CD4-positive, alpha-beta T cell treated with Interleukin-6 for 4 hours (primary cell): ENCODE results near the gene ACTL6A.
"Not testable (repeated sequence)": the region's sequence is repeated elsewhere in the genome, so short reads cannot be mapped to it uniquely, and the experiment has no call there.

Source experiments
- DNase-seq: peaks from one replicate; pipeline ENCODE4 v3.0.0-alpha.2; 2020; ENCODE audit warnings: mixed read lengths

The ACTL6A gene

GRCh38 chr3:179562591-179563270 lies at the start of gene ACTL6A:
ACTL6A (plus strand) TSS chr3:179562926; CDS start chr3:179563093, 167 bp downstream.
- peak; percentile 99 for DNase-seq

- DNase-seq = no peak
Observed at GRCh38 chr3:179513862-179514261, 48.9 kb upstream of the ACTL6A start.

GRCh38 chr3:179516461-179517251 lies 46.1 kb upstream of the ACTL6A start:
- DNase-seq = not testable (repeated sequence)

DNA sequence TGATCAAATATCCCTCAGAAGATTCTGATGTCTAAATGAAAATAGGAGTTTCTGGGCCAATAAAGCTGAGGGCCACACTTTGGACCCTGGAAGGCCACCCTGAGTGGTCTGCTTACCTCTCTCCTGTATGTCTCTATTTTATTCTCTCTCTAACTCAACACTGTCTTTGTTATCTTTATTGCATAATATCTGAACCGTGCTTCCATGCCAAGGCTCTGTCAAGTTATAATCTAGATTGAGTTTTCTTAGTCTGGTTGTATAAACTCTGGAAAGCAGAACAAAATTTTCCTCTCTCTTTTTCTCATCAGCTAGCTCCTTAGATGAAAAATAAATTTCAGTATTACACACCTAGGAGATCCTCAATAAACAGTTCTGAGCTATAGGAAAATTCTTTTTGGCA lies 36.2 kb upstream of the ACTL6A start:
- no peak for DNase-seq

DNA sequence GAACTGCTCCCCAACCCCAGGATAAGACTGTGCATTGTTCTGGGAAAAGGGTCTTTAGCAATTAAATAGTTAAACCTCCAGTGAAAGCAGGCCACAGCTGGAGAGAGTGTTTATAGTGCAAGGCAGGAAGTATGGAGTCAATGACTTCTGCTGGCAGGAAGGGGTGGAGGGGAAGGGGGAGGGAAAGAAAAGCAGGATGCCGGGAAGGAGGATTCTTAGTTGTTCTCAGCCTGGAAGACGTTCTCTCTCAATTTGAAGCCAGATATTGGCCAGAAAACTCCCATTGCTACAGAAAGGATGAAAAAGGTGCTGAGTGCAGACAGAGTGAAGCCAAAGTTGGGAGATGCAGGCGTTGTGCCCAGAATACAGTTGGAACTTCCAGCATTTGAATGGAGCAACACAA lies 35.7 kb upstream of the ACTL6A start:
- no peak for DNase-seq

DNA sequence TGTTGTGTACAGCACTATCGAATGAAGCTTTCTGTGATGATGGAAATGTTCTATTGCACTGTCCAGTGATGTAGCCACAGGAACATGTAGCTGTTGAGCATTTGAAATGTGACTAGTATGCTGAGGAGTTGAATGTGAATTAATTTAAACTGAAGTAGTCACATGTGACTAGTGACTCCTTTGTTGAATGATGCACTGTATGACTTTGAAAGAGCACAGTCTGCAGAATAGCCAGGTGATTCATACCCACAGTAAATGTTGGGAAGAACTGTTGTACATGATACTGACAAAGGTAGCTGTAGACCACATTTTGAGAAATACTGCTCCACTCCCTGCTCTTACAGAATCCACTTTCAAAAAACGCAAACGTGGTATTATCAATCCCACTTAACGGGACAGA lies 34.0 kb upstream of the ACTL6A start:
- no peak for DNase-seq

DNA sequence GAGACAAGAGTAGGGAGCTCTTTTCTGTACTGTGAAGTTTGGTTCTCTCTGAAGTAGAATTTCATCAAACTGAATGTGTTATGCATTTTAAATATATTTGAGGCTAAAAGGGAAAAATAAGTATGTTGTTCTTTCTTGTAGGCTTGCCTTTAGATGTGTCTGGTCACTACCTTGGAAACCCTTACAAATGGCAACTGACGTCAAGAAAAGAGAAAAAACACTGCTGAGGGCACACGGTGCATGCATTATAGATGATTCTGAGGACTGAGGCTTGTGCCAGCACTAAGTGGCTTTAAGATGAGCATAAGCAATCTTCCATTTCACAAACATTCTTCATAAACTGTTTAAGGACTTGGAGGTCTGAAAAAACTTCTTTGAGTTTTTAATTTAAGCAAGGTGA lies 31.1 kb upstream of the ACTL6A start:
- no peak for DNase-seq

DNA sequence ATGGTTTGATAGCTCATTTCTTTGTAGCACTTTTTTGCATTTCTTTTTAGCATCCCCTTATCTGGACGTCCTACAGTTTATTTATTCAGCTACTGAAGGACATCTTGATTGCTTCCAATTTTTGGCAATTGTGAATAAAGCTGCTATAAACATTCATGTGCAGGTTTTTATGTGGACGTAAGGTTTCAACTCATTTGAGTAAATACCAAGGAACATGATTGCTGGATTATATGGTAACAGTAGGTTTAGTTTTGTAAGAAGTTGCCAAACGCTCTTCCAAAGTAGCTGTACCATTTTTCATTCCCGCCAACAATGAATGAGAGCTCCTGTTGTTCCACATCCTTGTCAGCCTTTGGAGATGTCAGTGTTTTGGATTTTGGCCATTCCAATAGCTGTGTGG lies 29.5 kb upstream of the ACTL6A start:
- DNase-seq = no peak

DNA sequence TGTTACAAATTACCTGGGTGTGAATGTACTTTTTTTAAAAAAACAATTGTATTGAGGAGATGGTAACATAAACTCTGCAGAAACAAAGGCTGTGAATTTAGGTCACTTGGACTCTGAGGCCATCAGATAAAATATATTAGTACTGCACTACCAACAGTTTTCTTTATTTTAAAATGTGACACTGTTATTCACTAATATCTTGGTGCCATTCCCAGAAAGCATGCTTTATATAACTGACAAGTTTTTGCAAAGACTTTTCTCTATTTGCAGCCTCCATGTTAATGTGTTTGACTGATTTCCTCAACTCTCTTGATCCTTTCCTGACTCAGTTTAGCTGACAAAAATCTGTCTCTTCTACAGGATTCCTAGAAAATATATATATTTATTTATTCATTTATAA lies 26.5 kb upstream of the ACTL6A start:
- DNase-seq = no peak

DNA sequence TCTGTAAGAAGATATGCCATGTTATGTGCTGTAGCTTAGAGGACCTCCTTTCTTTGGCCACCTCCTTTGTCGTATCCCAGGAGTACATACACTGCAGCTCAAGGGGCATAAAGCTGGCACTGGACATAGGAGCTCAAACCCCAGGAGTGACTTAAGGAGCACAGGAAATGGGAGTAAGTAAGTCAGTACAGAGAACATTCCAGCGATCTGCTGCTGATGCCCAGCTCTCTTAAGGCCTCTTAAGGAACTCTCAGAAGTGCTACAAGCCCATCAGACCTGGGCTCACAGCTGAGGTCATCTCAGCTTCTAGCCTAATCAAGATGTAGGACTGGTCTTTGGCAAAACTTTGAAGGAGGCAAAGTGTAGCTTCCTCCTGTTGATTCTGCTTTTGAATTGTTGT lies 21.6 kb upstream of the ACTL6A start:
- DNase-seq = no peak

GRCh38 chr3:179541596-179541995 lies 21.1 kb upstream of the ACTL6A start:
- DNase-seq = no peak

GRCh38 chr3:179542375-179542774 lies 20.4 kb upstream of the ACTL6A start:
- DNase-seq = no peak

DNA sequence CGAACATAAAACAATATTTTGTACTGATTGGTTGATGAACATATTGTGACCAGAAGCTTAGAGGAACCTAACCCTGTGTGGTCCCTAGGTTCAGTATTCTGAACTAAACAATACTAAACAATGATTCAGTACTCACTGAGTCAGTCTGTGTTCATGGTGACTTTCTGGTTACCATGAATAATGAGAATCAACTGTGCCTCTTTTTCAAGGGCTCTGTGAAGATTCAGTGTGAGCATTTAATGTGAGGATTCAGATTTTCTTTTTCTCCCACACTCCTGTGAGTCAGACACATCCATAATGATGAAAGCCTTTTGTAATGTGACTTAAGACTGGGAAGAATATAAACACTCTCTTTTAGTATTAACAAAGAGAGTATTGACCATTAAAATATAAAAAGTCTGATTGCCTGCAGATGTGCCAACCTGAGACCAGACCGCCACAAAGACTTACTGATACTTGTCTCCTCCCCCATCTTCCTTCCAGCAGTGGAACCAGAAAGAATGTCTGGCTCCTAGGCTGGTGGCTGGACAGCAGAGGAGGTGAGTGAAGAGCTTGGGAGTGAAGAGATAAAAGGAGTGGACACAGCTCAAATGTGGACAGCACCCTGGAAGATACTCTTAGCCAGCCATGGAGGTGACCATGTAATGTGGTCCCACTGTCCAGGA lies 17.6 kb upstream of the ACTL6A start:
- no peak for DNase-seq

- DNase-seq = no peak
Observed at GRCh38 chr3:179546814-179547241, 15.9 kb upstream of the ACTL6A start.

DNA sequence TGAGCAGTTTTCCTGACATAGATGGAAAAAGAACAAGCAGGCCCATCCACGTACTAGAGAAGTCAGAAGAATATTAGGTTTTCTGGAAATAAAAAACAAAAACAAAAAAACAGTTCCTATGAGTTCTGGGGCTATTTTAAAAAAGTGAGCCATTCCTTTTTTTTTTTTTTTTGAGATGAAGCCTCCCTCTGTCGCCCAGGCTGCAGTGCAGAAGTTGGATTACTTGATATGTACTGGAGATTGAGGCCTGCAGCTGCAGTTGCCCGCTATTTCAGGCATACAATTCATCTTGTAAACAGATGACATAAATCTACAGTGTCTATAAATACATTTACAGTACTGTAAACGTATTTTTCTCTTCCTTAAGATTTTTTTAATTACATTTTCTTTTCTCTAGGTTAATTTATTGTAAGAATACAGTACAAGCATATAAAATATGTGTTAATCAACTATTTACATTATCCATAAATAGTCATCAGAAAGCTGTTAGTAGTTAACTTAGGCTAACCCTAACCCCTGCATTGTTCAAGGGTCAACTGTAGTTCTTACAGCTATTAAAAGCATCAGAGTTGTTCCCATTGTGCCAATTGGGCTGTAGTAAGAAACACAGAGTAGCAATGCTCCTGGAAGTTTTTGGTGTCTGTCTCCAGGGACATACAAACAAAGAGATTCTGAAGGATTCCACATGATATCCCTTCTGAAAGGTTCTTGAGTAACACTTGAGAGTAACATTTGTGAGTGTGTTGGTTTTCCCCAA lies 11.2 kb upstream of the ACTL6A start:
- DNase-seq = no peak

GRCh38 chr3:179558742-179559364 lies 3.9 kb upstream of the ACTL6A start:
- peak; percentile 41 for DNase-seq

GRCh38 chr3:179560791-179561190 lies 1.9 kb upstream of the ACTL6A start:
- no peak for DNase-seq

- DNase-seq = peak; percentile 67
Observed at GRCh38 chr3:179563271-179563783, 601 bp downstream of the ACTL6A start.

DNA sequence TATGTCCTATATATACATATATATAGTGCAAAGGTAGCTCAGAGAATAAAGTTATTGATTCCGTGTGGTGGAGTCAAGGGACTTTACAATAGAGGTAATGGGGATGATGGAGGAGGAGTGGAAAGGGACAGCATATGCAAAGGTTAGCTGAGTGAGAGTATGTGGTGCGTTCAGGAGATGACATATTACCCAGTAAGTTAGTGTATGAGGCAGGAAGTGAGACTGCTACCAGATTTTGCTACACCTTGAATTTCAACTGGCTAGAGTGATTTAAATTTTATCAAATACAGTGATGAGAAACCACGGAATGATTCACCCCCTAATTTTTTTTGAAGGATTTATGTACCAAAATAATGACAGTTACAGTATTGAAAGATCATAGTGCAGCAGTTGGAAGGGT lies 2.8 kb downstream of the ACTL6A start:
- no peak for DNase-seq

GRCh38 chr3:179580992-179581391 lies 18.3 kb downstream of the ACTL6A start:
- DNase-seq = no peak

DNA sequence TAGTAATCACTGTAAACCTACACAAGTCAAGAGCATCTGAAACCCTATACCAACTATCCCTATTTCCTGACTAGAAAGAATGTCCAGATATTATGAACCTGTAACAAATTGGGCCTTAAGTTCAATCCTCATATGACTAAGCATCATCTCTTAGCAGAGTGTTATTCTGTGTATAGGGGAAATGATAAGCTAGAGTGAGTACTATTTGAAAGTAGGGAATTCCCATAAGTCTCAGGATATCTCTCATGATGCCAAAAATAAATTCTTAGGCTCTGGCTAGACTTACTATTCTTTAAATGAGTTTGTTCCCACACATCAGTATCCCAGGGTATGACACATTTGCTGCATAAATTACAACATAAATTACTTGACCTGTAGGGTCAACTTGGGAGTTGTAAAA lies 26.4 kb downstream of the ACTL6A start:
- DNase-seq = no peak

DNA sequence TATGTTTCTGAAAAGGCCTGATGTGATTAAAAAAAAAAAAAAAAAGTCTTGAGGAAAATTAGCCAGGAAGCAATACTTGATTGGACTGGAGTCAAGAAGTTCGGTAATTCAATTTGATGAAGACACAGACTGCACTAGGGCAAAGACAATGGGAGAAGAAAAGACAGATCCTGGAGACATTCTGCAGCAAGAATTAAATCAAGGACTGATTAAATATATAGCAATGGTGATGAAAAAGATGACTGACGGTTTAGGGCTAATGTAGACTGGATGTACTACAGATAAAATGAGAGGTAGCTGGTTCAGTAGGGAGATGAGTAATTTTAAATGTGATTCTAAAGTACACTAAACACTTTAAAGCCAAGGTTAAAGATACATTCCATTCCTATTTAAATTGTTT lies 27.9 kb downstream of the ACTL6A start:
- DNase-seq = no peak
